HCT116 (cell line): ENCODE measurements around the gene NHSL1. TPM values are rescaled to one million over a fixed set of nuclear protein-coding genes. Genes with fewer than 3 reads are reported as not detected.

Experiments
- ATAC-seq: fragments of 200-7000 bp; cut with Tn5 transposase; 2 replicates; pipeline ENCODE4 v1.9.1; 2020; ENCODE audit warnings: mild to moderate bottlenecking, moderate library complexity
- BruUV-seq: library from RNA; stranded (reverse); fragments of 400-500 nt; replicated peaks from 2 replicates; lab custom pipeline; 2021; lab: Mats Ljungman, UMichigan
- CTCF ChIA-PET: fragments of 300-600 bp; sonication (Branson Sonifier 250); formaldehyde crosslinking; loops from one replicate; lab custom pipeline; 2021; ENCODE audit warnings: antibody characterized with exemption; lab: Charles Lee
- POLR2A ChIA-PET: fragments of 300-600, 350-600 bp; sonication (Branson Sonifier 250); formaldehyde crosslinking; loops from one replicate; lab custom pipeline; 2021; ENCODE audit warnings: antibody characterized with exemption; lab: Charles Lee
- RAD21 ChIA-PET, 2 experiments: fragments of 300-600 bp; sonication (Branson Sonifier 250); formaldehyde crosslinking; loops; one replicate each; lab custom pipeline; 2023; ENCODE audit warnings: low total read pairs in 2 of 2; ENCODE audit not compliant: uncharacterized antibody in 2 of 2, unreplicated experiment in 2 of 2, low non-redundant PET in 1 of 2; lab: Charles Lee
- DNase-seq: peaks from one replicate; pipeline ENCODE4 v3.0.0-alpha.2; 2010; ENCODE audit warnings: low read depth, low spot score
- H2AFZ ChIP-seq: fragments of 200-600 bp; shearing (Covaris generic), sonication (generic); 2 replicates; pipeline ENCODE4 v1.6.1; 2017; ENCODE audit warnings: low read depth, mixed run types, mixed read lengths, antibody characterized with exemption, low read length; ENCODE audit not compliant: poor library complexity, severe bottlenecking
- H3K27ac ChIP-seq: 2 replicates; pipeline ENCODE4 v1.5.1; 2012; ENCODE audit warnings: low read depth, low read length
- H3K27me3 ChIP-seq: fragments of 200-600 bp; sonication (generic); 2 replicates; pipeline ENCODE4 v1.6.1; 2016; ENCODE audit warnings: mixed run types, low read length, mixed read lengths; ENCODE audit not compliant: insufficient read depth
- H3K36me3 ChIP-seq, 2 experiments: fragments of 200-500 bp in 1 of 2; fragments of 200-600 bp in 1 of 2; sonication (Bioruptor generic) in 1 of 2; sonication (generic) in 1 of 2; 2 replicates each; pipeline versions ENCODE4 v1.5.1 to v1.6.1; 2014 to 2016; ENCODE audit warnings: low read length in 2 of 2, inconsistent platforms in 1 of 2, mixed read lengths in 1 of 2, mixed run types in 1 of 2; ENCODE audit not compliant: insufficient read depth in 2 of 2, control insufficient read depth in 1 of 2
- H3K4me1 ChIP-seq, 2 experiments: fragments of 200-600 bp in 1 of 2; sonication (generic) in 1 of 2; 2 replicates each; pipeline versions ENCODE4 v1.5.1 to v1.6.1; 2012 to 2017; ENCODE audit warnings: low read length in 2 of 2, inconsistent platforms in 1 of 2, mild to moderate bottlenecking in 1 of 2, mixed read lengths in 1 of 2, mixed run types in 1 of 2, moderate library complexity in 1 of 2; ENCODE audit not compliant: insufficient read depth in 2 of 2, control insufficient read depth in 1 of 2
- H3K4me2 ChIP-seq: fragments of 200-600 bp; sonication (generic); 2 replicates; pipeline ENCODE4 v1.6.1; 2017; ENCODE audit warnings: mixed run types, low read length, mixed read lengths
- H3K4me3 ChIP-seq, 2 experiments: fragments of 200-600 bp in 1 of 2; sonication (generic) in 1 of 2; replicated peaks in 1 of 2; 2 replicates each; pipeline ENCODE4 v1.5.1; 2011 to 2016; ENCODE audit warnings: low read length in 2 of 2, control low read depth in 1 of 2, low read depth in 1 of 2, mild to moderate bottlenecking in 1 of 2, mixed read lengths in 1 of 2, mixed run types in 1 of 2
- H3K79me2 ChIP-seq: fragments of 200-600 bp; sonication (generic); 2 replicates; pipeline ENCODE4 v1.6.1; 2017; ENCODE audit warnings: mild to moderate bottlenecking, mixed run types, low read length, moderate library complexity, mixed read lengths; ENCODE audit not compliant: insufficient read depth
- H3K9ac ChIP-seq: fragments of 200-600 bp; sonication (generic); 2 replicates; pipeline ENCODE4 v1.6.1; 2016; ENCODE audit warnings: low read length, mixed read lengths
- H3K9me2 ChIP-seq: fragments of 200-600 bp; sonication (generic), shearing (Covaris generic); 2 replicates; pipeline ENCODE4 v1.6.1; 2017; ENCODE audit warnings: mixed run types, mild to moderate bottlenecking, moderate library complexity; ENCODE audit not compliant: insufficient read depth
- H3K9me3 ChIP-seq, 2 experiments: fragments of 200-500 bp in 1 of 2; fragments of 200-600 bp in 1 of 2; sonication (Bioruptor generic) in 1 of 2; sonication (generic) in 1 of 2; 2 replicates each; pipeline ENCODE4 v1.6.1; 2014 to 2017; ENCODE audit warnings: low read length in 2 of 2, mixed read lengths in 2 of 2, inconsistent platforms in 1 of 2, low read depth in 1 of 2, mild to moderate bottlenecking in 1 of 2, mixed run types in 1 of 2, moderate library complexity in 1 of 2; ENCODE audit not compliant: control insufficient read depth in 1 of 2, insufficient read depth in 1 of 2
- H4K20me1 ChIP-seq: fragments of 200-600 bp; sonication (generic), shearing (Covaris generic); 2 replicates; pipeline ENCODE4 v1.6.1; 2017; ENCODE audit warnings: mixed run types, mild to moderate bottlenecking, moderate library complexity; ENCODE audit not compliant: insufficient read depth
- CBX3 ChIP-seq: IDR thresholded peaks from 2 replicates; pipeline ENCODE4 v1.6.1; 2012; ENCODE audit warnings: low read depth
- CEBPB ChIP-seq: IDR thresholded peaks from 2 replicates; pipeline ENCODE4 v1.6.1; 2012; ENCODE audit warnings: low read depth
- ELF1 ChIP-seq: IDR thresholded peaks from 2 replicates; pipeline ENCODE4 v1.6.1; 2012; ENCODE audit warnings: low read depth, borderline replicate concordance
- EZH2 ChIP-seq: fragments of 200-600 bp; sonication (generic); IDR thresholded peaks from 2 replicates; pipeline ENCODE4 v1.6.1; 2017; ENCODE audit warnings: antibody characterized with exemption, mixed run types
- EZH2phosphoT487 ChIP-seq: fragments of 200-600 bp; IDR thresholded peaks from 2 replicates; pipeline ENCODE4 v1.6.1; 2018; ENCODE audit warnings: antibody characterized with exemption, borderline replicate concordance
- MAX ChIP-seq: IDR thresholded peaks from 2 replicates; pipeline ENCODE4 v1.6.1; 2012
- POLR2AphosphoS5 ChIP-seq: IDR thresholded peaks from 2 replicates; pipeline ENCODE4 v1.6.1; 2011; ENCODE audit warnings: mild to moderate bottlenecking, low read depth, low read length, moderate library complexity
- RAD21 ChIP-seq: IDR thresholded peaks from 2 replicates; pipeline ENCODE4 v1.6.1; 2012; ENCODE audit warnings: low read depth, mild to moderate bottlenecking
- REST ChIP-seq: IDR thresholded peaks from 2 replicates; pipeline ENCODE4 v1.6.1; 2012; ENCODE audit warnings: low read depth
- SP1 ChIP-seq: IDR thresholded peaks from 2 replicates; pipeline ENCODE4 v1.6.1; 2012; ENCODE audit warnings: low read depth
- YY1 ChIP-seq: IDR thresholded peaks from 2 replicates; pipeline ENCODE4 v1.6.1; 2011; ENCODE audit warnings: low read length, low read depth, moderate library complexity, mild to moderate bottlenecking; ENCODE audit not compliant: insufficient replicate concordance; ENCODE audit errors: extremely low read depth
- ZFX ChIP-seq: fragments of 450-650 bp; IDR thresholded peaks from 2 replicates; pipeline ENCODE4 v1.6.1; 2017
- intact Hi-C: fragments of 100-400 bp; cut with micrococcal nuclease; formaldehyde crosslinking; loops from 2 replicates; pipeline ENCODE4 v1.10.0; 2022
- total RNA-seq: library from RNA; stranded (reverse); gene quantifications from one replicate; pipeline ENCODE4 v1.2.1, GENCODE V29; 2021; ENCODE audit not compliant: unreplicated experiment
- TF ChIP-seq, protein P1 (sequence below): IDR thresholded peaks from 2 replicates; pipeline ENCODE4 v1.6.1; 2011; ENCODE audit warnings: mild to moderate bottlenecking, low read length, moderate library complexity; ENCODE audit not compliant: insufficient replicate concordance; ENCODE audit errors: extremely low read depth
- TF ChIP-seq, protein P2 (sequence below): IDR thresholded peaks from 2 replicates; pipeline ENCODE4 v1.6.1; 2012

The NHSL1 gene
- total RNA-seq, 1 experiment from 2014 or later = 15.4 TPM

DNA sequence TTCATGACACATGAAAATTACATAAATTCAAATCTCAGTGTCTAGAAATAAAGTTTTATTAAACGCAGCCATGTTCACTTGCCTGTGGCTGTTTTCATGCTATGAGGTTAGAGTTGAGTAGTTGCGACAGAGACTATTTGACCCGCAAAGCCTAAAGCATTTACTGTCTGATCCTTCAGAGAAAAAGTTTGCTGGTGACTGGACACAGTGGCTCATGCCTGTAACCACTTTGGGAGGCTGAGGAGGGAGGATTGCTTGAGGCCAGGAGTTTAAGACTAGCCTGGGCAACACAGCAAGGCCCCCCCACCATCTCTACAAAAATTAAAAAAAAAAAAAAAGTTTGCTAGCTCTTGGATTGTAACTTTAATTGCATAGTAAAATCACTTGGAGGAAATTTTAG lies 112.4 kb downstream of the NHSL1 start (continued):
- TF ChIP-seq EZH2 = no peak
- TF ChIP-seq POLR2AphosphoS5 = no peak
- TF ChIP-seq, protein P1, sequence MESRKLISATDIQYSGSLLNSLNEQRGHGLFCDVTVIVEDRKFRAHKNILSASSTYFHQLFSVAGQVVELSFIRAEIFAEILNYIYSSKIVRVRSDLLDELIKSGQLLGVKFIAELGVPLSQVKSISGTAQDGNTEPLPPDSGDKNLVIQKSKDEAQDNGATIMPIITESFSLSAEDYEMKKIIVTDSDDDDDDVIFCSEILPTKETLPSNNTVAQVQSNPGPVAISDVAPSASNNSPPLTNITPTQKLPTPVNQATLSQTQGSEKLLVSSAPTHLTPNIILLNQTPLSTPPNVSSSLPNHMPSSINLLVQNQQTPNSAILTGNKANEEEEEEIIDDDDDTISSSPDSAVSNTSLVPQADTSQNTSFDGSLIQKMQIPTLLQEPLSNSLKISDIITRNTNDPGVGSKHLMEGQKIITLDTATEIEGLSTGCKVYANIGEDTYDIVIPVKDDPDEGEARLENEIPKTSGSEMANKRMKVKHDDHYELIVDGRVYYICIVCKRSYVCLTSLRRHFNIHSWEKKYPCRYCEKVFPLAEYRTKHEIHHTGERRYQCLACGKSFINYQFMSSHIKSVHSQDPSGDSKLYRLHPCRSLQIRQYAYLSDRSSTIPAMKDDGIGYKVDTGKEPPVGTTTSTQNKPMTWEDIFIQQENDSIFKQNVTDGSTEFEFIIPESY = no peak
- TF ChIP-seq CEBPB = no peak
- no peak for TF ChIP-seq SP1

DNA sequence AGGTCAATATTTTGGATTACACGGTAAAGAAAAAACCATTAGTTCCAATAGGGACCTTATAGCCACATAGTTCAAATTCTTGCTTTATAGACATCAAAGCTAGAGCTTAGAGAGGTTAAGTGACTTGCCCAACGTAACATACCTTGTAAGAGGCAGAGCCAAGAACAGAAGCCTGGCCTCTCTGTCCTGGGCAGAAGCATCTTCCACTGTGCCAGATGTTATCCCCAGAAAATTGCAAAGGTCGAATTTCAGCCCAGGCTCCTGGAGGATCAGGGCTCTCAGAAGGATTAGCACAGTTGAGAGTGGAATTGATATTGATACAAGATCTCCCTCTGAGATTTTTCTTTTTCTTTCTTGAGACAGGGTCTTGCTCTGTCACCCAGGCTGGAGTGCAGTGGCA lies 115.5 kb downstream of the NHSL1 start:
- no peak for DNase-seq
- BruUV-seq = no TSS peak
- ChIA-PET CTCF (no interaction called here), RAD21 (no interaction called here), POLR2A (no interaction called here)
- ATAC-seq = no peak
- H3K4me1 ChIP-seq = peaks cover 0 to 15% of the 10 kb centered on the region in 2 experiments; a peak in 3 of 4 replicates
- intact Hi-C loops = no loop called here
- no peaks in the 10 kb centered on the region for H4K20me1 ChIP-seq
- H3K27ac ChIP-seq = no peak overlapping the region
- TF ChIP-seq YY1 (no peak), REST (no peak), ELF1 (no peak), EZH2phosphoT487 (no peak), RAD21 (no peak), CBX3 (no peak), ZFX (no peak), MAX (no peak), SP1 (no peak)
- TF ChIP-seq, protein P1 = no peak
- TF ChIP-seq, protein P2, sequence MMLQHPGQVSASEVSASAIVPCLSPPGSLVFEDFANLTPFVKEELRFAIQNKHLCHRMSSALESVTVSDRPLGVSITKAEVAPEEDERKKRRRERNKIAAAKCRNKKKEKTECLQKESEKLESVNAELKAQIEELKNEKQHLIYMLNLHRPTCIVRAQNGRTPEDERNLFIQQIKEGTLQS = no peak
- no peaks in the 10 kb centered on the region for H3K9me2 ChIP-seq
- H3K4me3 ChIP-seq = no peak overlapping the region
- H3K9ac ChIP-seq = no peak overlapping the region
- H3K9me3 ChIP-seq = no peaks in the 10 kb centered on the region
- no peaks in the 10 kb centered on the region for H3K79me2 ChIP-seq
- no peak overlapping the region for H2AFZ ChIP-seq
- H3K4me2 ChIP-seq = no peak overlapping the region
- no peaks in the 10 kb centered on the region for H3K27me3 ChIP-seq
- H3K36me3 ChIP-seq = no peaks in the 10 kb centered on the region
